OCI-LY7 (cell line): ENCODE data around the gene SAE1.

Source experiments
- EZH2phosphoT487 ChIP-seq: fragments of 200-600 bp; sonication (generic); IDR thresholded peaks from 2 replicates; pipeline ENCODE4 v1.6.1; 2018; ENCODE audit warnings: low read depth, borderline replicate concordance, mild to moderate bottlenecking, mixed run types, antibody characterized with exemption, low read length, moderate library complexity, mixed read lengths
- TF ChIP-seq, protein P1 (sequence below): fragments of 200-600 bp; sonication (generic); conservative IDR thresholded peaks from 2 replicates; pipeline ENCODE4 v1.5.1; 2014; ENCODE audit warnings: mild to moderate bottlenecking, antibody characterized with exemption, low read length, moderate library complexity, mixed read lengths

DNA sequence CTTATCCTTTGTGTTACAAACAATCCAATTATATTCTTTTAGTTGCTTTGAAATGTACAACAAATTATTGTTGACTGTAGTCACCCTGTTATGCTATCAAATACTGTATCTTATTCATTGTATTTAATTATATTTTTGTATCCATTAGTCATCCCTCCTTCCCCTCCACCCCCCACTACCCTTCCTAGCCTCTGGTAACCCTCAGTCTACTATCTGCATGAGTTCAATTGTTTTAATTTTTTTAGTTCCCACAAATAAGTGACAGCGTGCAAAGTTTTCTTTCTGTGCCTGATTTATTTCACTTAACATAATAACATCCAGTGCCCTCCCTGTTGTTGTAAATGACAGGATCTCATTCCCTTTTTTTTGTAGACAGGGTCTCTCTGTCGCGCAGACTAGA, 4.5 kb downstream of the SAE1 start:
- TF ChIP-seq, protein P1, sequence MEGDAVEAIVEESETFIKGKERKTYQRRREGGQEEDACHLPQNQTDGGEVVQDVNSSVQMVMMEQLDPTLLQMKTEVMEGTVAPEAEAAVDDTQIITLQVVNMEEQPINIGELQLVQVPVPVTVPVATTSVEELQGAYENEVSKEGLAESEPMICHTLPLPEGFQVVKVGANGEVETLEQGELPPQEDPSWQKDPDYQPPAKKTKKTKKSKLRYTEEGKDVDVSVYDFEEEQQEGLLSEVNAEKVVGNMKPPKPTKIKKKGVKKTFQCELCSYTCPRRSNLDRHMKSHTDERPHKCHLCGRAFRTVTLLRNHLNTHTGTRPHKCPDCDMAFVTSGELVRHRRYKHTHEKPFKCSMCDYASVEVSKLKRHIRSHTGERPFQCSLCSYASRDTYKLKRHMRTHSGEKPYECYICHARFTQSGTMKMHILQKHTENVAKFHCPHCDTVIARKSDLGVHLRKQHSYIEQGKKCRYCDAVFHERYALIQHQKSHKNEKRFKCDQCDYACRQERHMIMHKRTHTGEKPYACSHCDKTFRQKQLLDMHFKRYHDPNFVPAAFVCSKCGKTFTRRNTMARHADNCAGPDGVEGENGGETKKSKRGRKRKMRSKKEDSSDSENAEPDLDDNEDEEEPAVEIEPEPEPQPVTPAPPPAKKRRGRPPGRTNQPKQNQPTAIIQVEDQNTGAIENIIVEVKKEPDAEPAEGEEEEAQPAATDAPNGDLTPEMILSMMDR = no peak
- no peak for TF ChIP-seq EZH2phosphoT487
